Kidney (tissue), 14 donors: ENCODE data around the gene NAXE. TPM values are rescaled to one million over a fixed set of nuclear protein-coding genes. Genes with fewer than 3 reads are reported as not detected.

Source experiments
- DNase-seq, 5 donors: peaks; one replicate each; pipeline ENCODE4 v3.0.0-alpha.2; 2013 to 2020
- FAIRE-seq: peaks from 2 replicates; lab custom pipeline; 2012; peaks lifted over from hg19 to GRCh38; lab: Jason Lieb, UNC
- H3K27ac ChIP-seq, 2 donors: one replicate each; pipeline ENCODE4 v1.7.0; 2013; ENCODE audit warnings: low read depth in 2 of 2, low read length in 2 of 2, inconsistent platforms in 1 of 2
- H3K27me3 ChIP-seq: one replicate; pipeline ENCODE4 v1.7.1; 2013; ENCODE audit warnings: low read length, inconsistent platforms; ENCODE audit not compliant: control insufficient read depth, insufficient read depth
- H3K36me3 ChIP-seq, 3 donors: one replicate each; pipeline versions ENCODE4 v1.7.0 to v1.7.1; 2013; ENCODE audit warnings: low read length in 3 of 3, control low read depth in 1 of 3, inconsistent platforms in 1 of 3; ENCODE audit not compliant: insufficient read depth in 3 of 3, control insufficient read depth in 2 of 3
- H3K4me1 ChIP-seq, 3 donors: one replicate each; pipeline versions ENCODE4 v1.7.0 to v1.7.1; 2013; ENCODE audit warnings: low read length in 3 of 3, inconsistent platforms in 1 of 3, low read depth in 1 of 3; ENCODE audit not compliant: control insufficient read depth in 2 of 3, insufficient read depth in 2 of 3
- H3K4me3 ChIP-seq, 3 donors: one replicate each; pipeline versions ENCODE4 v1.7.0 to v1.8.1; 2013; ENCODE audit warnings: low read length in 3 of 3, control low read depth in 1 of 3, inconsistent platforms in 1 of 3
- H3K9ac ChIP-seq, 3 donors: one replicate each; pipeline versions ENCODE4 v1.7.0 to v1.7.1; 2013; ENCODE audit warnings: low read length in 3 of 3, control low read depth in 1 of 3, inconsistent platforms in 1 of 3
- H3K9me3 ChIP-seq, 3 donors: one replicate each; pipeline versions ENCODE4 v1.7.0 to v1.7.1; 2013; ENCODE audit warnings: low read length in 3 of 3, control low read depth in 1 of 3, inconsistent platforms in 1 of 3; ENCODE audit not compliant: control insufficient read depth in 2 of 3, insufficient read depth in 1 of 3
- CTCF ChIP-seq: IDR thresholded peaks from 3 replicates; pipeline ENCODE4 v1.5.1; 2012; ENCODE audit warnings: mild to moderate bottlenecking, moderate library complexity, borderline replicate concordance; ENCODE audit not compliant: insufficient read depth; ENCODE audit errors: extremely low read depth
- intact Hi-C: fragments of 100-400 bp; cut with DNase I; formaldehyde crosslinking; loops from one replicate; pipeline ENCODE4 v1.11.1; 2022
- polyA plus RNA-seq: library from polyadenylated mRNA; stranded (reverse); fragments of 350-450 nt; fragmentation: Illumina TruSeq; extraction: RNeasy Lipid Tissue Mini Kit (QIAGEN cat#74804); gene quantifications from one replicate; pipeline ENCODE4 v1.2.3, GENCODE V29; 2014; ENCODE audit warnings: low read depth, low replicate concordance; ENCODE audit not compliant: insufficient read depth
- total RNA-seq: library from RNA; stranded (reverse); fragmentation: NEBNext Ultra II Directional; extraction: Animal tissue kit (Norgen Biotek cat#: 25700); gene quantifications from one replicate; pipeline ENCODE4 v1.2.1, GENCODE V29; 2021
- donor health status: control.
- donor health status: control.
- donor health status: control.
- donor health status: control.
- donor health status: control.
- donor health status: DM: yes; HTN: yes; CAD: no.
- donor health status: Normal renal cell carcinoma (clear cell type).

NAXE gene
- total and polyA plus RNA-seq, 2 donors from 2014 or later: 78.0 to 221 TPM

GRCh38 chr1:156589546-156589945 lies 2.0 kb upstream of the NAXE start:
- TF ChIP-seq CTCF: no peak
- FAIRE-seq (no peak), DNase-seq (no peak)
- no peaks in the 10 kb centered on the region for H3K27me3 ChIP-seq
- no peaks in the 10 kb centered on the region for H3K9me3 ChIP-seq
- H3K4me1 ChIP-seq: peaks cover 0 to 11% (median 5%) of the 10 kb centered on the region in 3 donors
- no peak overlapping the region for H3K9ac ChIP-seq
- H3K36me3 ChIP-seq: peaks cover 0 to 5% (median 5%) of the 10 kb centered on the region in 3 donors
- H3K4me3 ChIP-seq: no peak overlapping the region
- H3K27ac ChIP-seq: no peak overlapping the region
- intact Hi-C loops: no loop called here

GRCh38 chr1:156590326-156591180 lies 1.0 kb upstream of the NAXE start:
- H3K9me3 ChIP-seq: no peaks in the 10 kb centered on the region
- intact Hi-C loops: no loop called here

GRCh38 chr1:156591181-156591431 lies 470 bp upstream of the NAXE start:
- Histone ChIP-seq H3K27ac (peak overlapping the region; percentile 64 to 90), H3K9ac (peak overlapping the region in 2 of 3 donors; percentile 70 to 97), H3K4me1 (peaks cover 0 to 11% (median 5%) of the 10 kb centered on the region in 3 donors), H3K27me3 (no peaks in the 10 kb centered on the region), H3K4me3 (peak overlapping the region; percentile 83 to 97 (median 83)), H3K9me3 (no peaks in the 10 kb centered on the region), H3K36me3 (peaks cover 2 to 10% (median 7%) of the 10 kb centered on the region in 3 donors)
- DNase-seq: no peak
- no peak for TF ChIP-seq CTCF
- intact Hi-C loops: no loop called here
- FAIRE-seq: no peak

More at GRCh38 chr1:156590326-156591180, 1.0 kb upstream of the NAXE start:
- peak overlapping the region in 1 of 3 donors; percentile 97 for H3K9ac ChIP-seq
- DNase-seq (no peak), FAIRE-seq (no peak)
- peak overlapping the region in 2 of 3 donors; percentile 83 to 97 for H3K4me3 ChIP-seq
- no peak overlapping the region for H3K27ac ChIP-seq
- peaks cover 2 to 10% (median 5%) of the 10 kb centered on the region in 3 donors for H3K36me3 ChIP-seq
- H3K4me1 ChIP-seq: peaks cover 0 to 11% (median 5%) of the 10 kb centered on the region in 3 donors
- TF ChIP-seq CTCF: no peak
- H3K27me3 ChIP-seq: no peaks in the 10 kb centered on the region
